Hypothalamus (tissue), 51 donors: ENCODE measurements around the gene ALDH3A1.

Source experiments
- DNase-seq, 51 donors: peaks; one replicate each; lab custom pipeline; 2025; lab: John Stamatoyannopoulos, UW

ALDH3A1 gene

GRCh38 chr17:19724501-19725420 lies 23.3 kb downstream of the ALDH3A1 start:
- DNase-seq = peak in 18 of 51 donors; percentile 10 to 53 (median 26)

DNA sequence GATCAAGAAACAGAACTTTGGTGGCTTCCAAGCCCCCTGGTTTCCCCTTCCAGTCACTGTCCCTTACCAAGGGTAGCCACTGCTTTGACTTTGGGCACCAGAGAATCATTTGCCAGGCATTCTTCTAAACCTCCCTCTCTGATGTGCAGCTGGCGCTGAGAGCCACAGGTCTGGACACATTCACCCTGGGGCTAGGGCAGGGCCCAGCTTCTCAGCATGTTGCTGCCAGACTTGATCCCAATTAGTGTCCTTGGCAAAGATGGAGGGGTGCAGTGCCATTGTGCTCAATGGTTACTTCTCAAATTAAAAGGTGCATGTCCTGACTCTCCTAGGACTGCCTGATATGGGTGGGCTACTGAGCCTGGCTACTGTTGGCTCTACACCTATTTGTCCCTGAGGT lies 24.1 kb downstream of the ALDH3A1 start:
- DNase-seq = no peak

DNA sequence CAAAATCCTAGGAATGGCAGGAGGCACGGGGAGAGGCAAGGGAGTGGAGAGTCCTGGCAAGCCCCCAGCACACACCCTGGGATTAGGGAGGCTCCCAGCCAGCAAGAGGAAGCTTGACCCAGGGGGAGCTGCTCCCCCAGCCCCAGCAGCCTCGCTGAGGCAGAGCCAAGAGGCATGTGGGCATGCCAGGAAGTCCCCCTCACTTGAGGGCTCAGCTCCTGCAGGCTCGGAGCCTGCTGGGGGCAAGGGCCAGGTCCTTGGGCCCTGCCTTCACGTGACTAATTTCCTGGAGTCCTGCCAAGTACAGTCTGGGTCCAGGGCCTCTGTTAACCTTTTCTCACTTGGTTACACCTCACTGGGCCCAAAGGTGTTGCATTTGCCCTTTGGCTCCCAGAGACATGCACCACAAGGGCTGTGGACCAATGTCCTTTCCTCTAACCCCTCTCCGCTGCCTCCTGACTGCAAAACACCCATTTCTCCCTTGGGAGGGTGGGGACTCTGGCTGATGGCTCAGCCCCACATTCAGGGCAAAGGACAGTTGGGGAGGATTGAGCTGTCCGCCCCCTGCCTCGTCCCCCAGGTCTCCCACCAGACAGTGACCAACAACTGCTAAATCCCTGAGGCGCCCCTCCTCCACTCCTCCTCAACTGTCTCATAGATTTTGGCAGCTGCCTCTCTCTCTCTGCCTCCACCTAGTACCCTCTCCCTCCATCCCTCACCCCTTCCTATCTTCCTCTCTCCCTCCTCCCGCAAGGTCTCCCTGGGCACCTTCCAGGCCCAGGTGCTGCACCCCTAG lies 27.3 kb downstream of the ALDH3A1 start:
- no peak for DNase-seq

DNA sequence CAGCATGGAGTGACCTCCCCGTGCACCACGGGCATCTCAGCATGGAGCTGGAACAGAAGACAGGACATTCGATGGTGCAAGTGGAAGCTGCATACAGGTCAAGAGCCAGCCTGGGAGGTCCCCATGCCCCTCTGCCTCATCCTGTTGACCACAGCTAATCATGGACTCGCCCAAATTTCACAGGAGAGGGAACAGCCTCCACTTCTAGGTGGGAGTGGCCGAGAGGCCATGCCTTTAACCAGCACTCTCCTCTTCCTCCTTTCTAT lies 28.0 kb downstream of the ALDH3A1 start:
- DNase-seq = no peak

- no peak for DNase-seq
Measured at GRCh38 chr17:19719355-19720209, 28.5 kb downstream of the ALDH3A1 start.

GRCh38 chr17:19718613-19719354 lies 29.3 kb downstream of the ALDH3A1 start:
- DNase-seq = no peak

DNA sequence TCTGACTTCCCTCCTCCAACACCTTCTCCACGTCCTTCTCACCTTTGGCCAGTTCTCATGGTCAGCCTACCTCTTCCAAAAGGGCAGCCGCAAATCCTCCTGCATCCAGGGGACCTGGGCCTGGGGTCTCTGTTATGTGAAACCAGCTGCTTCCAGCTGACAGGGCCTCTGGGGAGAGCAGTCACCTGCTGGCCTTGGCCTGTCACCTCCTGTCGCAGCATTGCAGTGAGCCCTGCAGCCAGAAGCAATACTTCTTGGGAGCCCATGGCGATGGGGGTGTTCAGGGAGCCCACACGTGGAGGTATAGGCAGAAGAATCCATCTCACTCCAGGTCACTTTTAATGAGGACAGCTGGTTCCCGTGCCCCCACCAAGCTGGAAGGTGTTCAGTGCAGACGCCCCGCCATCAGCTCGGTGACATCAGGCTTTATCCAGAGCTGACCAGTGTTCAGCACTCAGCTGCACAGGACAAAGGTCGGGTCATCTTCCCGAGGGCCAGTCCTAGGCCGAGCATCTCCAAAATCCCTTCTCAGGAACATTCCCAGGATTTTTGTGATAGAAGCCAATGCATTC lies 30.0 kb downstream of the ALDH3A1 start:
- no peak for DNase-seq

GRCh38 chr17:19717411-19717908 lies 30.6 kb downstream of the ALDH3A1 start:
- DNase-seq = no peak

GRCh38 chr17:19717031-19717360 lies 31.1 kb downstream of the ALDH3A1 start:
- DNase-seq = no peak

GRCh38 chr17:19716108-19717030 lies 31.7 kb downstream of the ALDH3A1 start, which contains the start of gene SLC47A2:
Gene SLC47A2 (minus strand): TSS chr17:19716584. CDS start chr17:19716555, 29 bp downstream.
- DNase-seq = peak in 22 of 51 donors; percentile 14 to 87 (median 38)

DNA sequence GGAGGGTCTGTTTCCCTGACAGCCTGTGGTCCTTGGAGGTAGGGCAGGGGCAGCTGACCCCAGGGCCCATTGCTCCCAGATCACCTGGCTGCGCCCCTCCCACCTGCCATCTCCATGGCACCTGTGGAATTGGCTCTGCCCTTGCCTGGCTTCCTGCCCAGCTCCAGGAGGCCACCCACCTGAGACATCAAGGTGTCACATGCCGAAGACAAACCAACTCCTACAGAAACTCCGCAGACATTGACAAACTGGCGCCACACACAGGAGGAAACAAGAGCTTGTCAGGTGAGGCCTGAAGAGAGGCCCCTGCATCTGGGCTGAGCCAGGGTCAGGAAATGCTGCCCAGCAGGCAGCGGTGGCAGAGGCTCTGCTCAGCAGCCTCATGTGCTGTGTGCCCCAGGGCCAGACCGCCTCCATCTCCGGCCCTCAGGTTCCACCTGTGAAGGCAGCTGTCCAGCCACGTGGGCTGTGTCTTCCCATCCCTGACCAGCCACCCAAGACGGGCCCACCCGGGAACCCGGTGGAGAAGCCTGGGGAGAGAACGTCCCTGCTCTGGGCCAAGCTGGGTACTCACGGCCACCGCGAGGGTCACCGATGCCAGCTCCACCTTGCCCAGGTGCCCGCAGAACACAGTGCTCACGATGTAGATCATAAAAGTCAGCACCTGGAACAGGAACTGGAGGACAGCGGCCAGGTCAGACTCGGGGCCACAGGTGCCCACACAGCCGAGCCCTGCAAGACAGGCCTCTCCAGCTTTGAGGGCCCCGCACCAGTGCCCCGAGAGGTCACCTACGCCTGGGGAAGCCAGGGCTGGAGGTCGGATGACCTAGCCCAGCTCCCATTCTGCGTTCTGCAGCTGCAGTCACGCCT lies 33.3 kb downstream of the ALDH3A1 start:
- DNase-seq = no peak

GRCh38 chr17:19713901-19714361 lies 34.2 kb downstream of the ALDH3A1 start:
- no peak for DNase-seq

DNA sequence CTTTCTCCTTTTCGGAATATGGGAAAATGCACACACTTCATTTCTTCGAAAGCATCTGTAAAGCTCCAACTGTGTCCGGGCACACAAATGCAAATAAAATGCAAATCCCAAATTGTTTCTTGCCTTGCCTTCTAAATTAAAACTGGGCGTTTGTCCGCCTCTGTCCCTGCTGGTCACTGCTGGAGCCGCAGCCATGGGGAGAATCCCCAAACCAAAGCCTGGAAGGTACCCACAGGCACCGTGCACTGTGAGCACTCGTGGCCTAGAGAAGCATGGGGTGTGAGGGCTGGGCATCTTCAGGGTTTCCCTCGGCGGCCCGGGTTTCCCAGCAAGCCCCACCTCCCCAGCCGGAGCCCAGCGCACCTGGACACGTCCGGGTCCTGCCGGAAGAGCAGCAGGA lies 34.6 kb downstream of the ALDH3A1 start:
- DNase-seq = no peak

DNA sequence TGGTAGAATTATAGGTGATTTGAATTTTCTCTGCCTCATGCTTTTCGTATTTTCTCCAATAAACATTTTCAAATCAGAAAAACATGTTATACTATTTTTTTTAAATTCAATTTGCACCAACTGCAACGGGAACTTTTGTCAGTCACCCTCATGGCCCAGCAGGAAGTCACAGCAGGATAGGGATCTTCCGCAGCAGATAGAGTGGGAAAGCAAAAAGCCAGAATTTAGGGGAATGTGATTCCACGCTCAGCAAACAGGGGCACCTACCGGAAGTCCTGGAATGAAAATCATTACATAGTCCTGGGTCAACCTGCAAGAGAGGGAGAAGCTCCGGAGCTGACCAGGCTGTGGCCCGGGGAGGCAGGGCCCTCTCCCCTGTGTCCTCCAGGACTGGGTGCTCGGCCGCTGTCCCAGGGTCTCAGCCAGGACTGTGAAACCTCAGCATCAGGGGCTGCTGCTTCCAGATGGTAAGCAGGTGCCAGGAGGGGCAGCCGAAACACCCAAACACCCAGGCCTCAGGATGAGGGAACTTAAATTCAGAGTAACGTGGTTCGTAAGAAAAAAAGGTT lies 35.6 kb downstream of the ALDH3A1 start:
- no peak for DNase-seq

- no peak for DNase-seq
Measured at GRCh38 chr17:19709841-19710240, 38.3 kb downstream of the ALDH3A1 start.

- DNase-seq = no peak
Measured at GRCh38 chr17:19708431-19709175, 39.5 kb downstream of the ALDH3A1 start.
